IMR-90 (cell line): ENCODE results near the gene INSR. TPM values are rescaled to one million over a fixed set of nuclear protein-coding genes. Genes with fewer than 3 reads are reported as not detected.

Experiments used
- ATAC-seq: fragments of 200-7000 bp; cut with Tn5 transposase; 2 replicates; pipeline ENCODE4 v1.9.1; 2020; ENCODE audit warnings: low read depth, mild to moderate bottlenecking, moderate library complexity
- BruUV-seq: library from RNA; stranded (reverse); fragments of 400-500 nt; replicated peaks from 2 replicates; lab custom pipeline; 2021; lab: Mats Ljungman, UMichigan
- CTCF ChIA-PET: fragments of 300-600 bp; formaldehyde crosslinking; extraction: SDS; loops from one replicate; lab custom pipeline; 2021; ENCODE audit warnings: antibody characterized with exemption; lab: Yijun Ruan, JAX
- POLR2A ChIA-PET: fragments of 300-600 bp; sonication (Branson Sonifier 250); formaldehyde crosslinking; loops from one replicate; lab custom pipeline; 2022; ENCODE audit warnings: antibody characterized with exemption; ENCODE audit not compliant: unreplicated experiment; lab: Charles Lee
- DNase-seq: peaks from one replicate; pipeline ENCODE4 v3.0.0; 2013
- H2AFZ ChIP-seq: replicated peaks from 2 replicates; pipeline ENCODE3; 2013; ENCODE audit warnings: low read length, mild to moderate bottlenecking; ENCODE audit not compliant: poor library complexity
- H2AK5ac ChIP-seq: 2 replicates; pipeline ENCODE4 v1.6.1; 2013; ENCODE audit warnings: low read depth, low read length, inconsistent platforms
- H2AK9ac ChIP-seq: replicated peaks from 2 replicates; pipeline ENCODE3; 2013; ENCODE audit warnings: mild to moderate bottlenecking, low read depth, low read length, moderate library complexity; ENCODE audit not compliant: poor library complexity
- H2BK120ac ChIP-seq: 2 replicates; pipeline ENCODE4 v1.6.1; 2013; ENCODE audit warnings: low read depth, low read length, inconsistent platforms
- H2BK15ac ChIP-seq: 3 replicates; pipeline ENCODE4 v1.6.1; 2013; ENCODE audit warnings: low read depth, low read length, inconsistent platforms
- H2BK20ac ChIP-seq: 2 replicates; pipeline ENCODE4 v1.6.1; 2013; ENCODE audit warnings: low read depth, mild to moderate bottlenecking, inconsistent platforms, low read length, moderate library complexity
- H2BK5ac ChIP-seq: 2 replicates; pipeline ENCODE4 v1.6.1; 2013; ENCODE audit warnings: mild to moderate bottlenecking, low read depth, low read length, inconsistent platforms; ENCODE audit not compliant: poor library complexity, severe bottlenecking
- H3K14ac ChIP-seq: replicated peaks from 2 replicates; pipeline ENCODE4 v1.6.1; 2013; ENCODE audit warnings: low read depth, low read length, inconsistent platforms
- H3K18ac ChIP-seq: 2 replicates; pipeline ENCODE4 v1.6.1; 2013; ENCODE audit warnings: low read depth, low read length, control low read depth
- H3K23ac ChIP-seq: 2 replicates; pipeline ENCODE4 v1.6.1; 2013; ENCODE audit warnings: low read depth, low read length, inconsistent platforms
- H3K27ac ChIP-seq: 2 replicates; pipeline ENCODE4 v1.5.1; 2013; ENCODE audit warnings: mild to moderate bottlenecking, control low read depth, low read length; ENCODE audit not compliant: insufficient read depth
- H3K27me3 ChIP-seq: 2 replicates; pipeline ENCODE4 v1.6.1; 2013; ENCODE audit warnings: low read length; ENCODE audit not compliant: control insufficient read depth, insufficient read depth
- H3K36me3 ChIP-seq: 2 replicates; pipeline ENCODE4 v1.6.1; 2013; ENCODE audit warnings: low read length, mixed read lengths; ENCODE audit not compliant: control insufficient read depth, insufficient read depth
- H3K4ac ChIP-seq: 2 replicates; pipeline ENCODE4 v1.6.1; 2013; ENCODE audit warnings: low read depth, low read length, inconsistent platforms
- H3K4me1 ChIP-seq: 2 replicates; pipeline ENCODE4 v1.6.1; 2013; ENCODE audit warnings: low read length, mixed read lengths; ENCODE audit not compliant: control insufficient read depth, insufficient read depth
- H3K4me2 ChIP-seq: 2 replicates; pipeline ENCODE4 v1.6.1; 2013; ENCODE audit warnings: low read depth, mild to moderate bottlenecking, control low read depth, low read length, moderate library complexity
- H3K4me3 ChIP-seq: 2 replicates; pipeline ENCODE4 v1.5.1; 2013; ENCODE audit warnings: low read depth, mild to moderate bottlenecking, control low read depth, low read length, moderate library complexity; ENCODE audit not compliant: insufficient read depth
- H3K56ac ChIP-seq: 2 replicates; pipeline ENCODE4 v1.6.1; 2013; ENCODE audit warnings: low read length, inconsistent platforms; ENCODE audit not compliant: insufficient read depth; ENCODE audit errors: extremely low read depth
- H3K79me1 ChIP-seq, 2 experiments: 2 replicates each; pipeline ENCODE4 v1.6.1; 2013; ENCODE audit warnings: low read length in 2 of 2, inconsistent platforms in 1 of 2, low read depth in 1 of 2
- H3K9ac ChIP-seq: 2 replicates; pipeline ENCODE4 v1.6.1; 2013; ENCODE audit warnings: low read depth, low read length, control low read depth
- H3K9me1 ChIP-seq: 2 replicates; pipeline ENCODE4 v1.6.1; 2013; ENCODE audit warnings: low read length, inconsistent platforms; ENCODE audit not compliant: insufficient read depth
- H3K9me3 ChIP-seq: 2 replicates; pipeline ENCODE4 v1.6.1; 2013; ENCODE audit warnings: low read length; ENCODE audit not compliant: control insufficient read depth, insufficient read depth
- H4K20me1 ChIP-seq: 2 replicates; pipeline ENCODE4 v1.6.1; 2013; ENCODE audit warnings: low read length, inconsistent platforms; ENCODE audit not compliant: insufficient read depth
- H4K5ac ChIP-seq: 2 replicates; pipeline ENCODE4 v1.6.1; 2013; ENCODE audit warnings: mild to moderate bottlenecking, low read depth, low read length, control low read depth
- H4K8ac ChIP-seq, 2 experiments: 2 replicates each; pipeline ENCODE4 v1.6.1; 2013; ENCODE audit warnings: low read depth in 2 of 2, low read length in 2 of 2, control low read depth in 1 of 2, inconsistent platforms in 1 of 2
- H4K91ac ChIP-seq: 2 replicates; pipeline ENCODE4 v1.6.1; 2013; ENCODE audit warnings: low read depth, low read length, inconsistent platforms; ENCODE audit not compliant: insufficient read depth
- MAZ ChIP-seq: IDR thresholded peaks from 2 replicates; pipeline ENCODE4 v1.6.1; 2012; ENCODE audit warnings: low read depth, mild to moderate bottlenecking, low read length, improper control_type of control experiment, moderate library complexity, borderline replicate concordance
- MXI1 ChIP-seq: IDR thresholded peaks from 2 replicates; pipeline ENCODE4 v1.6.1; 2012; ENCODE audit warnings: low read depth, mild to moderate bottlenecking, low read length, moderate library complexity, borderline replicate concordance
- POLR2A ChIP-seq: IDR thresholded peaks from 2 replicates; pipeline ENCODE4 v1.6.1; 2012; ENCODE audit warnings: mild to moderate bottlenecking, low read depth, low read length
- RAD21 ChIP-seq: IDR thresholded peaks from 2 replicates; pipeline ENCODE4 v1.6.1; 2012; ENCODE audit warnings: low read length, improper control_type of control experiment
- WGBS, 2 experiments: methylation state at CpG; one replicate each; pipeline versions ENCODE4 v1.1.5 to v1.1.7; 2013; ENCODE audit warnings: missing lambda C conversion rate in 2 of 2; ENCODE audit not compliant: insufficient read length in 1 of 2; ENCODE audit errors: extremely low coverage in 2 of 2; 5-methylcytosine and 5-hydroxymethylcytosine counted together
- dilution Hi-C: fragments of 300-500 bp; cut with HindIII; formaldehyde crosslinking; loops from one replicate; pipeline ENCODE4 v1.14.3; 2018; ENCODE audit warnings: low sequenced_read_pairs; ENCODE audit not compliant: unreplicated experiment
- in situ Hi-C: fragments of 300-500 bp; cut with MboI; formaldehyde crosslinking; loops from 3 replicates; pipeline ENCODE4 v1.14.3; 2019; ENCODE audit warnings: low sequenced_read_pairs, inconsistent platforms, mixed read lengths
- intact Hi-C: fragments of 100-400 bp; cut with micrococcal nuclease; formaldehyde crosslinking; loops from 2 replicates; pipeline ENCODE4 v1.10.0; 2022
- polyA plus RNA-seq, 3 experiments: library from polyadenylated mRNA; depleted of rRNA; stranded (reverse); fragments of >200 nt; gene quantifications; 2 replicates each; pipeline ENCODE4 v1.2.3, GENCODE V29; 2012; ENCODE audit warnings: low replicate concordance in 1 of 3
- total RNA-seq: library from RNA; depleted of rRNA; stranded (reverse); fragments of >200 nt; gene quantifications from 2 replicates; pipeline ENCODE4 v1.2.3, GENCODE V29; 2012
- TF ChIP-seq, protein P1 (sequence below): conservative IDR thresholded peaks from 2 replicates; pipeline ENCODE4 v1.5.1; 2012; ENCODE audit warnings: mild to moderate bottlenecking, low read depth, low read length, improper control_type of control experiment

INSR gene
- total and polyA plus RNA-seq, 2 of the 4 experiments (the other 2 are of a cell fraction): 2.8 to 7.9 TPM

DNA sequence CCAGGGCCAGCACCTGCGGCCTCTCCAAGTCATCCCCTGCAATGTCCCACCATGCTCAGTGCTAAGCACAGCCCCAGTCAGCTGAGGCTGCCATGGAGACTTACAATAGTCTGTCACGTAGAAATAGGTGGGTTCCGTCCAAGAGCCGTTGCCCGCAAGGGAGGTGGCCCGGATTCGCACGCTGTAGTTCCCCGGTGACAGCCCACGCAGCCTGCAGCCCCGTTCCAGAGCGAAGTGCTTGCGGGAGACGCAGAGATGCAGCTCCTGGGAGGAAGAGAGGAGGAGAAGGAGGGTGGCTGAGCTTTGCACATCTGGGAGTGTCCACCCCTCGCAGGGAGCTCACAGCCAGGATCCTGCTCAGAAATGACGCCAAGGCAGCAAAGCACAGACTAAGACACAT, 162.2 kb downstream of the INSR start:
- H4K20me1 ChIP-seq: no peaks in the 10 kb centered on the region
- H3K9ac ChIP-seq: no peak overlapping the region
- H2BK15ac ChIP-seq: no peak overlapping the region
- no peak overlapping the region for H2AK9ac ChIP-seq
- no peak overlapping the region for H4K5ac ChIP-seq
- no peak overlapping the region for H3K23ac ChIP-seq
- no peak overlapping the region for H3K56ac ChIP-seq
- no peak overlapping the region for H3K14ac ChIP-seq
- no peaks in the 10 kb centered on the region for H3K27me3 ChIP-seq
- no peaks in the 10 kb centered on the region; the same call in 1 of the 2 replicates for H3K9me1 ChIP-seq
- ChIA-PET CTCF (no interaction called here), POLR2A (no interaction called here)
- no peak overlapping the region for H3K4me3 ChIP-seq
- H3K9me3 ChIP-seq: no peaks in the 10 kb centered on the region; the same call in 1 of the 2 replicates
- no peak overlapping the region for H2AFZ ChIP-seq
- no peak for ATAC-seq
- H3K27ac ChIP-seq: no peak overlapping the region
- H4K8ac ChIP-seq: no peak overlapping the region
- H3K36me3 ChIP-seq: peaks cover 13% of the 10 kb centered on the region
- no peaks in the 10 kb centered on the region for H3K4me1 ChIP-seq
- H2BK120ac ChIP-seq: no peak overlapping the region
- dilution Hi-C loops: no loop called here
- WGBS, 2 experiments: 96% methylated on average over 8 of the region's 16 CpGs; no CpG with 5 or more reads in 1 of the 2 experiments
- H2BK5ac ChIP-seq: no peak overlapping the region
- TF ChIP-seq MXI1 (no peak), RAD21 (no peak), MAZ (no peak), POLR2A (no peak)
- TF ChIP-seq, protein P1, sequence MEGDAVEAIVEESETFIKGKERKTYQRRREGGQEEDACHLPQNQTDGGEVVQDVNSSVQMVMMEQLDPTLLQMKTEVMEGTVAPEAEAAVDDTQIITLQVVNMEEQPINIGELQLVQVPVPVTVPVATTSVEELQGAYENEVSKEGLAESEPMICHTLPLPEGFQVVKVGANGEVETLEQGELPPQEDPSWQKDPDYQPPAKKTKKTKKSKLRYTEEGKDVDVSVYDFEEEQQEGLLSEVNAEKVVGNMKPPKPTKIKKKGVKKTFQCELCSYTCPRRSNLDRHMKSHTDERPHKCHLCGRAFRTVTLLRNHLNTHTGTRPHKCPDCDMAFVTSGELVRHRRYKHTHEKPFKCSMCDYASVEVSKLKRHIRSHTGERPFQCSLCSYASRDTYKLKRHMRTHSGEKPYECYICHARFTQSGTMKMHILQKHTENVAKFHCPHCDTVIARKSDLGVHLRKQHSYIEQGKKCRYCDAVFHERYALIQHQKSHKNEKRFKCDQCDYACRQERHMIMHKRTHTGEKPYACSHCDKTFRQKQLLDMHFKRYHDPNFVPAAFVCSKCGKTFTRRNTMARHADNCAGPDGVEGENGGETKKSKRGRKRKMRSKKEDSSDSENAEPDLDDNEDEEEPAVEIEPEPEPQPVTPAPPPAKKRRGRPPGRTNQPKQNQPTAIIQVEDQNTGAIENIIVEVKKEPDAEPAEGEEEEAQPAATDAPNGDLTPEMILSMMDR: no peak
- in situ Hi-C loops: no loop called here
- H3K4me2 ChIP-seq: no peak overlapping the region
- no peak overlapping the region for H3K18ac ChIP-seq
- H3K4ac ChIP-seq: no peak overlapping the region
- H2BK20ac ChIP-seq: no peak overlapping the region
- DNase-seq: no peak
- intact Hi-C loops: no loop called here
- H3K79me1 ChIP-seq: no peaks in the 10 kb centered on the region
- H2AK5ac ChIP-seq: no peak overlapping the region
- no peak overlapping the region for H4K91ac ChIP-seq
- BruUV-seq: no TSS peak
